ENCODE data around the gene HOXA13. TPM values are rescaled to one million over a fixed set of nuclear protein-coding genes. Genes with fewer than 3 reads are reported as not detected.
A peak's percentile ranks its signal among the peaks of the same experiment; 100 is the strongest.

Gene HOXA13
- total RNA-seq, 1 experiment from 2014 or later = 1.3 TPM

- intact Hi-C loops (cut with micrococcal nuclease; ENCODE audit: unreplicated experiment) = no loop called here
- TF ChIP-seq CTCF (IDR thresholded peaks at IDR 0.05; ENCODE audit: unreplicated experiment) = no peak
- Mint-ChIP-seq H3K27me3 (ENCODE audit: unreplicated experiment) (peaks cover 23% of the 10 kb centered on the region), H3K4me3 (ENCODE audit: low read depth, unreplicated experiment) (peak overlapping the region; percentile 71), H3K36me3 (ENCODE audit: insufficient read depth, unreplicated experiment) (no peaks in the 10 kb centered on the region), H3K9me3 (ENCODE audit: low read depth, unreplicated experiment) (no peaks in the 10 kb centered on the region), H3K27ac (ENCODE audit: unreplicated experiment) (no peak overlapping the region), H3K4me1 (ENCODE audit: low read depth, unreplicated experiment) (peaks cover 8% of the 10 kb centered on the region)
- CTCF ChIA-PET = interaction anchor here (0.9 to 1.9 kb wide), 3 partner anchors 11 to 395 kb away, joined by 3 to 10 read pairs (median 3); partner anchors contain the start of gene HOXA13
- BruUV-seq (replicated peaks) = no TSS peak
- no peak for DNase-seq
These were observed 11.2 kb upstream of the HOXA13 start for GRCh38 chr7:27211084-27211446.

GRCh38 chr7:27210441-27211083 is 10.7 kb upstream of the HOXA13 start:
- no TSS peak for BruUV-seq (replicated peaks)
- CTCF ChIA-PET = interaction anchor here (0.6 to 1.9 kb wide), 6 partner anchors 9 to 1270 kb away, joined by 3 to 10 read pairs (median 3); partner anchors contain the start of gene HOXA13

DNA sequence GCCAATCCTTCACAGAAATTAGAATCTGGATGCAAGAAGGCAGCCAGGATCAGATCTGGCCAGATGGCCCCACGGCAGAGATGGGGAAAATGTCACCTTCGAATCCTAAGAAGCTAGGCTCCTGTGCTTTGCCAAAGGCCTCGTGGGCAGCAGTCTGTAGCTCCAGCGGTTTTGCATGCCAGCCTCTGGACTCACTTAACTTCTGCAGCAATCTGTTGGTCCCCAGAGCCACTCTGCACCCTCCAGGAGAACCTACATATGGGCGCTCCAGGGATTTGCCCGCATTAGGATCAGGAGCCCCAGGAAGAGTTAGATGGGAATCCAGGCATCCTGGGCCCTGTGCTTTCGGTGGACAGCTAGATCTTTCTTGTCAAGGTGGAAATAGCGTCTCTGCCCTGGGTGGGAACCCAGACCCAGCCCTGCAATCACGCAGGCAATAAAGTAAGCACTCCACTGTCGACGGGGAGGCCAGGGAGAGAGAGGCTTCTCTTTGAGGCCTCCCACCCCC is 10.1 kb upstream of the HOXA13 start:
- Mint-ChIP-seq H3K36me3 (ENCODE audit: insufficient read depth, unreplicated experiment) (no peaks in the 10 kb centered on the region), H3K27me3 (ENCODE audit: unreplicated experiment) (peaks cover 29% of the 10 kb centered on the region), H3K9me3 (ENCODE audit: low read depth, unreplicated experiment) (no peaks in the 10 kb centered on the region), H3K4me1 (ENCODE audit: low read depth, unreplicated experiment) (peaks cover 8% of the 10 kb centered on the region), H3K27ac (ENCODE audit: unreplicated experiment) (no peak overlapping the region), H3K4me3 (ENCODE audit: low read depth, unreplicated experiment) (peak overlapping the region; percentile 71)
- TF ChIP-seq CTCF (IDR thresholded peaks at IDR 0.05; ENCODE audit: unreplicated experiment) = no peak
- DNase-seq = no peak
- CTCF ChIA-PET = interaction anchor here (0.6 to 1.9 kb wide), 4 partner anchors 9 to 396 kb away, joined by 3 to 10 read pairs (median 3); no protein-coding TSS in a partner anchor
- BruUV-seq (replicated peaks) = no TSS peak
- intact Hi-C loops (cut with micrococcal nuclease; ENCODE audit: unreplicated experiment) = loop anchor here (1.0 kb wide), 1 partner anchor 366 kb away; no protein-coding TSS in a partner anchor

More at GRCh38 chr7:27210441-27211083, 10.7 kb upstream of the HOXA13 start:
- Mint-ChIP-seq H3K27ac (ENCODE audit: unreplicated experiment) (no peak overlapping the region), H3K36me3 (ENCODE audit: insufficient read depth, unreplicated experiment) (no peaks in the 10 kb centered on the region), H3K4me3 (ENCODE audit: low read depth, unreplicated experiment) (peak overlapping the region; percentile 71), H3K9me3 (ENCODE audit: low read depth, unreplicated experiment) (no peaks in the 10 kb centered on the region), H3K27me3 (ENCODE audit: unreplicated experiment) (peaks cover 23% of the 10 kb centered on the region), H3K4me1 (ENCODE audit: low read depth, unreplicated experiment) (peaks cover 8% of the 10 kb centered on the region)
- peak; percentile 93 for TF ChIP-seq CTCF (IDR thresholded peaks at IDR 0.05; ENCODE audit: unreplicated experiment)
- intact Hi-C loops (cut with micrococcal nuclease; ENCODE audit: unreplicated experiment) = loop anchor here (1.0 kb wide), 1 partner anchor 366 kb away; no protein-coding TSS in a partner anchor
- DNase-seq = peak; percentile 76

- CTCF ChIA-PET = interaction anchor here (1.0 to 1.5 kb wide), 3 partner anchors 10 to 13 kb away, joined by 3 read pairs; no protein-coding TSS in a partner anchor
- no peak for TF ChIP-seq CTCF (IDR thresholded peaks at IDR 0.05; ENCODE audit: unreplicated experiment)
- Mint-ChIP-seq H3K4me1 (ENCODE audit: low read depth, unreplicated experiment) (peaks cover 8% of the 10 kb centered on the region), H3K9me3 (ENCODE audit: low read depth, unreplicated experiment) (no peaks in the 10 kb centered on the region), H3K4me3 (ENCODE audit: low read depth, unreplicated experiment) (no peak overlapping the region), H3K27ac (ENCODE audit: unreplicated experiment) (no peak overlapping the region), H3K27me3 (ENCODE audit: unreplicated experiment) (peaks cover 39% of the 10 kb centered on the region), H3K36me3 (ENCODE audit: insufficient read depth, unreplicated experiment) (no peaks in the 10 kb centered on the region)
- no TSS peak for BruUV-seq (replicated peaks)
- intact Hi-C loops (cut with micrococcal nuclease; ENCODE audit: unreplicated experiment) = no loop called here
- DNase-seq = no peak
These were observed 9.1 kb upstream of the HOXA13 start for GRCh38 chr7:27208998-27209397.

Data from Calu3 (cell line).